ENCODE data around the gene SLCO2B1. TPM values are rescaled to one million over a fixed set of nuclear protein-coding genes. Genes with fewer than 3 reads are reported as not detected.

Gene SLCO2B1
- total and polyA plus RNA-seq, 4 donors: 25.4 to 61.0 (median 45.5) TPM

- no peak for DNase-seq (ENCODE audit: low read depth in 4 of 6, low spot score in 6 of 6)
- no peak overlapping the region for H3K4me3 ChIP-seq (ENCODE audit: low read depth, low read length)
- H3K4me1 ChIP-seq (ENCODE audit: control insufficient read depth, insufficient read depth, low read length): peaks cover 5% of the 10 kb centered on the region
- H3K9me3 ChIP-seq (ENCODE audit: control insufficient read depth, insufficient read depth, low read length): peaks cover 4% of the 10 kb centered on the region
- H3K27ac ChIP-seq (ENCODE audit: low read depth, low read length): no peak overlapping the region
- H3K27me3 ChIP-seq (ENCODE audit: control insufficient read depth, insufficient read depth, low read length): no peaks in the 10 kb centered on the region
- WGBS (ENCODE audit: insufficient coverage): 62% methylated on average over 3 of the region's 3 CpGs
- no peaks in the 10 kb centered on the region for H3K36me3 ChIP-seq (ENCODE audit: control insufficient read depth, insufficient read depth, low read length)
These were observed 98.8 kb downstream of the SLCO2B1 start for GRCh38 chr11:75249704-75250103.

- Histone ChIP-seq H3K4me1 (ENCODE audit: control insufficient read depth, insufficient read depth, low read length) (no peaks in the 10 kb centered on the region), H3K4me3 (ENCODE audit: low read depth, low read length) (no peak overlapping the region), H3K27ac (ENCODE audit: low read depth, low read length) (no peak overlapping the region), H3K36me3 (ENCODE audit: control insufficient read depth, insufficient read depth, low read length) (no peaks in the 10 kb centered on the region), H3K9me3 (ENCODE audit: control insufficient read depth, insufficient read depth, low read length) (peaks cover 4% of the 10 kb centered on the region), H3K27me3 (ENCODE audit: control insufficient read depth, insufficient read depth, low read length) (no peaks in the 10 kb centered on the region)
- no peak for DNase-seq (ENCODE audit: low read depth in 4 of 6, low spot score in 6 of 6)
These were observed 103.4 kb downstream of the SLCO2B1 start for GRCh38 chr11:75254326-75254725.

Other genes with a start within 250 kb of the SLCO2B1 start
- 10 to 100 TPM in 1 of 2 donors, 1 to 10 TPM in 1; 9.9 to 11.8 TPM for gene XRRA1, start 202.0 kb upstream of the SLCO2B1 start, total RNA-seq
- gene XRRA1, start 202.0 kb upstream of the SLCO2B1 start, polyA plus RNA-seq (ENCODE audit: insufficient read length in 2 of 2): 10 to 100 TPM; 10.6 to 12.5 TPM
- 10 to 100 TPM; 38.2 to 55.5 TPM for gene SPCS2, start 201.8 kb upstream of the SLCO2B1 start, total RNA-seq
- 100 to 1,000 TPM; 280 to 296 TPM for gene SPCS2, start 201.8 kb upstream of the SLCO2B1 start, polyA plus RNA-seq (ENCODE audit: insufficient read length in 2 of 2)
- gene NEU3, start 162.2 kb upstream of the SLCO2B1 start, total RNA-seq: 10 to 100 TPM; 14.5 to 16.3 TPM
- gene NEU3, start 162.2 kb upstream of the SLCO2B1 start, polyA plus RNA-seq (ENCODE audit: insufficient read length in 2 of 2): 10 to 100 TPM; 14.7 TPM
- under 1 TPM; under 0.01 to 0.10 TPM for gene OR2AT4, start 54.2 kb upstream of the SLCO2B1 start, total RNA-seq
- gene OR2AT4, start 54.2 kb upstream of the SLCO2B1 start, polyA plus RNA-seq (ENCODE audit: insufficient read length in 2 of 2): under 1 TPM; 0.03 to 0.05 TPM
- under 1 TPM; 0.11 to 0.20 TPM for gene TPBGL, start 89.7 kb downstream of the SLCO2B1 start, total RNA-seq
- 1 to 10 TPM; 2.9 to 3.3 TPM for gene TPBGL, start 89.7 kb downstream of the SLCO2B1 start, polyA plus RNA-seq (ENCODE audit: insufficient read length in 2 of 2)
- gene ARRB1, start 200.6 kb downstream of the SLCO2B1 start, total RNA-seq: 10 to 100 TPM; 35.0 to 41.3 TPM
- gene ARRB1, start 200.6 kb downstream of the SLCO2B1 start, polyA plus RNA-seq (ENCODE audit: insufficient read length in 2 of 2): 10 to 100 TPM; 42.5 to 45.8 TPM
- gene RPS3, start 248.4 kb downstream of the SLCO2B1 start, total RNA-seq: 1,000 to 10,000 TPM in 1 of 2 donors, 100 to 1,000 TPM in 1; 552 to 1,871 TPM
- gene RPS3, start 248.4 kb downstream of the SLCO2B1 start, polyA plus RNA-seq (ENCODE audit: insufficient read length in 2 of 2): 1,000 to 10,000 TPM; 1,106 to 1,305 TPM